Aorta (tissue), 4 donors: ENCODE results near the gene WDR31. TPM values are rescaled to one million over a fixed set of nuclear protein-coding genes. Genes with fewer than 3 reads are reported as not detected.

Experiments used
- polyA plus RNA-seq, 2 donors: library from polyadenylated mRNA; stranded (reverse); fragments of 200-250 nt; gene quantifications; one replicate each; pipeline ENCODE4 v1.2.3, GENCODE V29; 2013
- total RNA-seq, 2 donors: library from RNA; stranded (reverse); fragmentation: NEBNext Ultra II Directional; extraction: Animal tissue kit (Norgen Biotek cat#: 25700); gene quantifications; one replicate each; pipeline ENCODE4 v1.2.1, GENCODE V29; 2021
- donor health status: healthy with polysubstance abuse.
- donor health status: Bipolar disorder and iron deficiency.
- donor health status: DM: no; HTN: no; CAD: no.
- donor health status: DM: yes; HTN: yes; CAD: no.

Gene WDR31
- total and polyA plus RNA-seq, 4 donors, result 0.54 to 2.1 (median 1.1) TPM

Other genes with a start within 250 kb of the WDR31 start
- 10 to 100 TPM; 13.2 to 14.0 TPM for gene SLC31A2, start 189.3 kb downstream of the WDR31 start, total RNA-seq
- 10 to 100 TPM in 1 of 2 donors, 1 to 10 TPM in 1; 3.1 to 11.0 TPM for gene SLC31A2, start 189.3 kb downstream of the WDR31 start, polyA plus RNA-seq
- gene FKBP15, start 119.0 kb downstream of the WDR31 start, total RNA-seq, result 10 to 100 TPM; 26.4 to 48.3 TPM
- 10 to 100 TPM in 1 of 2 donors, 1 to 10 TPM in 1; 8.4 to 13.9 TPM for gene FKBP15, start 119.0 kb downstream of the WDR31 start, polyA plus RNA-seq
- gene SLC31A1, start 118.7 kb downstream of the WDR31 start, total RNA-seq, result 10 to 100 TPM; 16.6 to 17.1 TPM
- 1 to 10 TPM; 6.0 to 9.4 TPM for gene SLC31A1, start 118.7 kb downstream of the WDR31 start, polyA plus RNA-seq
- gene CDC26, start 64.7 kb downstream of the WDR31 start, total RNA-seq, result 10 to 100 TPM; 23.1 to 23.8 TPM
- 100 to 1,000 TPM in 1 of 2 donors, 10 to 100 TPM in 1; 42.1 to 134 TPM for gene CDC26, start 64.7 kb downstream of the WDR31 start, polyA plus RNA-seq
- gene PRPF4, start 64.6 kb downstream of the WDR31 start, total RNA-seq, result 10 to 100 TPM; 12.8 to 12.9 TPM
- 10 to 100 TPM in 1 of 2 donors, 1 to 10 TPM in 1; 8.4 to 12.0 TPM for gene PRPF4, start 64.6 kb downstream of the WDR31 start, polyA plus RNA-seq
- gene RNF183, start 36.9 kb downstream of the WDR31 start, total RNA-seq, result not detected
- not detected for gene RNF183, start 36.9 kb downstream of the WDR31 start, polyA plus RNA-seq
- gene BSPRY, start 9.3 kb upstream of the WDR31 start, total RNA-seq, result under 1 TPM; 0.19 to 0.48 TPM
- 1 to 10 TPM in 1 of 2 donors, under 1 TPM in 1; 0.18 to 2.6 TPM for gene BSPRY, start 9.3 kb upstream of the WDR31 start, polyA plus RNA-seq
- gene HDHD3, start 36.7 kb upstream of the WDR31 start, total RNA-seq, result 10 to 100 TPM in 1 of 2 donors, 1 to 10 TPM in 1; 8.2 to 13.5 TPM
- 10 to 100 TPM; 21.7 to 23.7 TPM for gene HDHD3, start 36.7 kb upstream of the WDR31 start, polyA plus RNA-seq
- gene ALAD, start 61.0 kb upstream of the WDR31 start, total RNA-seq, result 10 to 100 TPM; 26.3 to 40.8 TPM
- gene ALAD, start 61.0 kb upstream of the WDR31 start, polyA plus RNA-seq, result 10 to 100 TPM; 42.9 to 54.6 TPM
- gene POLE3, start 70.4 kb upstream of the WDR31 start, total RNA-seq, result 10 to 100 TPM; 23.1 to 25.2 TPM
- gene POLE3, start 70.4 kb upstream of the WDR31 start, polyA plus RNA-seq, result 10 to 100 TPM; 26.1 to 35.2 TPM
- gene C9orf43, start 70.5 kb upstream of the WDR31 start, total RNA-seq, result under 1 TPM in 1 of 2 donors, not detected in 1; 0.18 TPM
- gene C9orf43, start 70.5 kb upstream of the WDR31 start, polyA plus RNA-seq, result not detected
- 100 to 1,000 TPM; 157 to 161 TPM for gene RGS3, start 123.5 kb upstream of the WDR31 start, total RNA-seq
- 100 to 1,000 TPM in 1 of 2 donors, 10 to 100 TPM in 1; 74.3 to 142 TPM for gene RGS3, start 123.5 kb upstream of the WDR31 start, polyA plus RNA-seq